ENCODE results near the gene ERN1. TPM values are rescaled to one million over a fixed set of nuclear protein-coding genes. Genes with fewer than 3 reads are reported as not detected.
"Not testable (repeated sequence)": the region's sequence is repeated elsewhere in the genome, so short reads cannot be mapped to it uniquely, and the experiment has no call there.

The ERN1 gene
- 10 to 100 TPM; 17.2 to 30.0 (median 24.0) TPM for total RNA-seq

GRCh38 chr17:64129765-64130558 is at the start of gene ERN1:
TSS of gene ERN1 (minus strand) at chr17:64130144. CDS start at chr17:64130029, 115 bp downstream.
- DNase-seq: peak; percentile 91 to 98 (median 97)
- H3K27me3 ChIP-seq: no peaks in the 10 kb centered on the region
- peak; percentile 92 to 95 for TF ChIP-seq POLR2A (IDR thresholded peaks at IDR 0.05)
- TF ChIP-seq CTCF (IDR thresholded peaks at IDR 0.05): no peak
- peak within 1 kb of the TSS; percentile 88 to 94 (median 90) for H3K4me3 ChIP-seq
- no peaks in the 10 kb centered on the region for H3K9me3 ChIP-seq
- no peaks in the 10 kb centered on the region for H3K36me3 ChIP-seq
- H3K4me1 ChIP-seq: peaks cover 0 to 28% (median 3%) of the 10 kb centered on the region in 4 donors
- peak within 1 kb of the TSS; percentile 88 to 99 (median 96) for H3K27ac ChIP-seq

GRCh38 chr17:64179024-64179423 is 49.1 kb upstream of the ERN1 start:
- H3K27me3 ChIP-seq, H3K36me3 ChIP-seq, H3K27ac ChIP-seq, H3K9me3 ChIP-seq, H3K4me1 ChIP-seq, DNase-seq, H3K4me3 ChIP-seq: not testable (repeated sequence)

- Histone ChIP-seq H3K27me3 (no peaks in the 10 kb centered on the region), H3K9me3 (no peaks in the 10 kb centered on the region), H3K36me3 (peaks cover 0 to 7% (median 0%) of the 10 kb centered on the region in 3 donors), H3K4me3 (no peak overlapping the region), H3K4me1 (no peaks in the 10 kb centered on the region), H3K27ac (no peak overlapping the region)
- no peak for TF ChIP-seq CTCF (IDR thresholded peaks at IDR 0.05)
- no peak for DNase-seq
These were observed 48.3 kb upstream of the ERN1 start for GRCh38 chr17:64178011-64178825.

GRCh38 chr17:64177311-64178010 is 47.5 kb upstream of the ERN1 start:
- DNase-seq: no peak
- Histone ChIP-seq H3K9me3 (no peaks in the 10 kb centered on the region), H3K4me1 (no peaks in the 10 kb centered on the region), H3K27me3 (no peaks in the 10 kb centered on the region), H3K36me3 (peaks cover 0 to 7% (median 0%) of the 10 kb centered on the region in 3 donors), H3K27ac (no peak overlapping the region), H3K4me3 (no peak overlapping the region)
- TF ChIP-seq POLR2A (IDR thresholded peaks at IDR 0.05) (no peak), CTCF (IDR thresholded peaks at IDR 0.05) (no peak)

- TF ChIP-seq CTCF (IDR thresholded peaks at IDR 0.05) (no peak), POLR2A (IDR thresholded peaks at IDR 0.05) (no peak)
These were observed 46.6 kb upstream of the ERN1 start for GRCh38 chr17:64176556-64176955.

More at GRCh38 chr17:64176556-64176955, 46.6 kb upstream of the ERN1 start:
- Histone ChIP-seq H3K4me1 (no peaks in the 10 kb centered on the region), H3K9me3 (no peaks in the 10 kb centered on the region), H3K27ac (no peak overlapping the region), H3K4me3 (no peak overlapping the region), H3K36me3 (peaks cover 0 to 7% (median 0%) of the 10 kb centered on the region in 3 donors), H3K27me3 (no peaks in the 10 kb centered on the region)
- DNase-seq: no peak

Measured in Peyer's patch (tissue), 4 donors.